Fibroblast of skin of scalp (primary cell): ENCODE results near the gene CUX1.
"Not testable (repeated sequence)": the region's sequence is repeated elsewhere in the genome, so short reads cannot be mapped to it uniquely, and the experiment has no call there.

Source experiments
- DNase-seq: peaks from one replicate; pipeline ENCODE4 v3.0.0-alpha.2; 2013

CUX1 gene

DNA sequence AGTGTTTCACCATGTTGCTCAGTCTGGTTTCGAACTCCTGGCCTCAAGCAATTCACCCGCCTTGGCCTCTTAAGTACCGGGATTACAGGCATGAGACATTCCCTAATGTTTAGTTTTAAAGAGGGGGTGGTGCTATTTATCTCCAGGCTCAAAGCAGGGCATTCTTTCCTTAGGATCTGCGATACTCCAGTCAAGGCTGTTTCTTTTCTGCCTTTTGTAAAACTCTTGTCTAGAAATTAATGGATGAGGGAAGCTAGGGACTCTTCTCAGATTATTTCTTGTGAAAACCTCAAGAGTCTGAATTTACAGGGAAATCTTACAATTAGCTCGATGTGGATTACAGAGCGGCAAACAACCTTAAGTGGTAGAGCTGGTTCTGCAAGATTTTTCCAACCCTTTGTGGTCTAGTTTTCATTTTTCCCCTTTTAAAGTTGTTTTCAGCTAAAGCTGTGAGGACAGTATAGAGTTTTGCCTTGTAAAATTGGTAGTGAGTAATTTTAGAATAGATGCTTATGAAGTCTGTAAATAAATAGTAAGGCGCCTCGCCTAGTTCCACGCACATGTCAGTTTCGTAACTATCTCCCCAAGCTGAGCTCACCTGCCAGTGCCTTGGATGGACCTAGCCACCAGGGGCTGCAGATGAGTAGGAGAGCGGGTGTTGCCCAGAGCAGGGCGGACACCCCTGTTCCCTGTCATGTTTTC, 53.1 kb downstream of the CUX1 start:
- no peak for DNase-seq

DNA sequence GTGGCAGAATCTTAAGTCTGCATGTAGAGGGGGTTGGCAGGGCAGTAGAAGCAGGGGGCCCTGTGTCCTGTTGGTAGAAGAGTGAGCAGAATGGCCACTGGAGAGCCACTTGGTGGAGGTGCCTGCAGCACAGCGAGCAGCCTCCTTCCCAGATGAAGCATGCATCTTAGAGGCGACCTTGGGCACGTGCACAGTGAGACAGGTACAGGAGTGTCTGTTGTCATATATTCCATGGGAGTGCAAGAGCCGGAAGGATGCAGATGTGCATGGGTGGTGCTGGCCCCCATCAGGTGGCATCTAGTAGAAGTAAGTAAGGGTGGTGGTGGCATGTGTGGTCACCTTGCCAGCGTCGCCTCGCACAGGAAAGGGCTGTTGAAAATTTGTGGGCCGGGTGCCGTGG, 53.9 kb downstream of the CUX1 start:
- no peak for DNase-seq

DNA sequence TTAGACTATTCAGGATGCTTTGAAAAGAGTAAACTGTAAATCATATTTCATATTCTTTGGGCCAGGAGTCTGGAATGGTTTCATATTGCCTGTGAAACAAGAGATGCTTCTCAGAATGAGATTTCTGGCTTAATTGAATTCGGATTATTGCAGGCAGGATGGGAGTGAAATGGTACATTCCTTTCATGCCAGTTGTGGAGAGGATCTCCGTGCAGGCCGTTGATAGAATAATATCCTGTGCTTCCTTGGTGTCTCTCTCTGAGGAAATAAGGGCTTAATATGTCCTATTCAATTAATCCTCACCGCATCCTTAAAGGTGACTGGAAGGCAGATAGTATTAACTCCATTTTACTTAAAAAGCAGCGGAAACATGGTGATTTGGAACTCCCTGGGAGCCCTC, 56.6 kb downstream of the CUX1 start:
- peak; percentile 72 for DNase-seq

DNA sequence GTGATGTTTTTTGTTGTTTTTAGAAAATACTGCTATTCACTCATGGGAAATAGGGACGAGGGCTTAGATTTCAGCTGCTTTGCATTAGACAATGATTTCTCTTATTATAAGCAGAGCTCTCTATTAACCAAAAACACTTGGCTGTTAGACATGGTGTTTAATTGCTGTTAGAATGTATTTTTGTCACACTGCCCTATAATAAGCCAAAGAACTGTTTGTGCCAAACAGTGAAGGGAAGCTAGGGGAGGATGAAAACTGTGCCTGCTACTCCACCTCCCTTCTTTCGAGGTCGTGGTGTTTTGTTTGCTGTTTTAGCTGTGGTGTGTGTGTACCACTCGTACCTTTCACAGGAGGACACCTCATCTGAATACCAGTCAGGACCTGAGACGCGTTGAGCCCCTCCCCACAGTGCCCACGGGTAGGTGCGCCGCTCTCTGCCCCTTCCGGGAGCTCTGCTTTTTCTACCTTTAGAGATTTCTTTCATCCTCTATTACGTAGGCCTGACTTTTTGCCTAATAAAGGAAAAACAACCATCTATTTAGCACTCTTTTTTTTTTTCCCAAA, 57.9 kb downstream of the CUX1 start:
- no peak for DNase-seq

DNA sequence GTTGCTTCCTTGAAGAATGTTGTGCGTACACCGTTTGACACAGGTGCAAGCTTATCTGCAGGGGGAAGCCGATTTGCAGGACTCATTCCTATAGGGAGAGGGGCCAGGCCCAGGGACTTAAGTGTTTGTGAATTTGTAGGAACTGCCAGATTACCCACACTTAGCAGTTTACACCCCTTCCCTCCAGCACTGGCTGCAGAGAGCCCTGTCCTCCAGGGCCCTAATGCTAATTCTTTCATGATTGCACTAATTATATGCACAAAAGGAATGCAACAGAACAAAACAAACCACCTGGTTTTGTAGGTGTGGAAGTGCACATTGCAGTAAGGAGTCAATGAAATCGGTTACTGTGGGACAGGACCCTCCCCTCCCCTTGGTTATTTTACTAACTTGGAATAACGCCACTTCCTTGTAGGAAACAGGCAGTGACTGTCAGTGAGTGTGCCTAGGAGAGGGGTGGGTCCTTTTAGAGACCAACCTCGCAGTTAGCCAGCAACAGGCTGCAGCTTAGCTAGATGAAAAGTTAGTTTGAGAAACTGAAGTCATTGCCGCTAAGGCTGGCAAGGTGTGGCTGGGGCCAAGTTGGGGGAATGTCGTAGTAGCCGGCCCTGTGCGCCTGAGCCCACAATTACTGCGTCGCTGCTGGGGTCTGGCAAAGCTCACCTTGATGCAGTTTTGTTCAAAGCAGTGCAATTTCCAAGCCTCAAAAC, 60.6 kb downstream of the CUX1 start:
- DNase-seq: no peak

DNA sequence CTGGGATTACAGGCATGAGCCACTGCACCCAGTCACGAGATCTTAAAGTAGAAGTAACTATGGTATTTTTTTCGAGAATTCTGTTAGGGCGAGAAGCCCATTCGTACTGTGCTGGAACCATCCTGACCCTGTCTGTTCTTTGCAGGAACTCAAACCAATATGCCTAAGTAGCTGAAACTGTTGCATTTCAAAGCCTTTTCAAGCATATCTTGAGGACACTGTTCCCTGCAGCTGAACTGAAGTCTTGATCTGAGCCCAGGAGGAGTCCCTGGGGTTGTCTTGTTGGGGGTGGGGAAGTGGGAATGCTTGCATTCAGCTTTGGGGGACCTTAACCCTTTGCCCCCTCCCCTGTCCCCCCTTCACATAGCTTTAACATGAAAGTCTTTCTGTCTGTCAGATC, 61.5 kb downstream of the CUX1 start:
- no peak for DNase-seq

DNA sequence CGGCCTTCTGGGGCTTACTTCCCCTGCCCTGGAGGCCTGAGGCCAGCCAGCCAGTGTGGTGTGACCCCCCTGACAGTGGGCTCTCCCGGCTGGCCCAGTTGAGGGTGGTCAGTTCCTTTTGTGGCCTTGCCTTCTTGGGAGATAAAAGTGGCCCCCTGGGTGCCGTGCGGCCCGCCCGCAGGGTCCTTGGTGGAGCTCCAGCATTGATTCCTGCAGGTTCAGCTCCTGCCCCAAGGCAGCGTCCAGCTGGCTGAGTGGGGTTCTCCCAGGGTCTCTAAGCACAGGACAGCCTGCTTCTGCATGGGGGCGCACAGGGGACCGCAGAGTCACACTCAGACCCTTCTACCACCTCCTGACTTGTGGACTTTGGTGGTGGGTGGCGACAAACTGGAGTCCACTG, 62.1 kb downstream of the CUX1 start:
- DNase-seq: no peak

DNA sequence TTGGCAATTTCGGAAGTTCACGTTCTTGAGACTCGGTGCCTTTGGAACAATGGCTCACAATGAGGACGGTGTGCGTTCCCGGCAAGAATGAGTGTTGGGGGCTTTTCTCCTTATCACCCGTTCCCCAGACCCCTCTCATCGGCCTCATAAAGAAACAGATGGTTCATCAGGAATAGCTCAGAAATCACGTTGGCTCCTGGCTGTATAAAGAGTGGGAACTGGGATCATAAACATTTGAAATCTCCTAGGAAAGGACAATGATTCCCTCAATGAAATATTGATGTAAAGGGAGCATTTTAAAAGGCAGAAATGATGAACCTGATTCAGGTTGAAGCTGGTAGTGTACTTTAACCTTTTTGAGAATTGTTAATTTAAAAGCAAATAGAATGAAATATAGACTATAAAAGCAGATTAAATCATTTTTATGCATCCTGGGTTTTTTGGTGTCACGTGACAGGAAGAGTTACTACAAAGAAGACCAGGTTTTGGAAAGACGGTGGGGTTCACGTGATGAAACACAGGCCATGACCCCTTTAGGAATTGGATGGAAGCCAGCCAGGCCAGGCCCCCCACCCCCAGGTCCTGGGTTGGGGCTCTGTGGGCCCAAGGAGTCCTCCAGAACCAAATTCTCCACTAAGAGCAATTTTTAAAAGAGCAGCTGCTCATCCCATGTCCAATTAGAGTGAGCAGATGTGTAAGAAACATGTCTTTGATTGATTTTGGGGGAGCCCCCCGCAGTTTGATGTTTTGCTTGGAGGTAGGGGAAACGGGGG, 63.0 kb downstream of the CUX1 start:
- DNase-seq: no peak

DNA sequence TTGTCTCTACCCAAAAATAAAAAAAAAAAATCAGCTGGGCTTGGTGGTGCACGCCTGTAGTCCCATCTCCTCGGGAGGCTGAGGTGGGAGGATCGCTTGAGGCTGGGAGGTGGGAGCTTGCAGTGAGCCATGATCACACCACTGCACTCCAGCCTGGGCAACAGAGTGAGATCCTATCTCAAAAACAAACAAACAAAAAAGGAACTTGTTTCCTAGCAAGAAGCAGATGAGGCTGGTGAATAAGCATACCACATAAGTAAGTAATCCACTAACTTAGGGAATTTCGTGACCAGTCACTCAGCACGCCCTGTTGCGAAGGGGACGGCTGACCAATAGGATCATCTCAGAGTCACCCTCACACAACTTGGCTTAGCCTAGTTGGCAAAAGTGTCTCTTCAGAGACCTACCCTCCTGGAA, 64.6 kb downstream of the CUX1 start:
- peak; percentile 91 for DNase-seq

DNA sequence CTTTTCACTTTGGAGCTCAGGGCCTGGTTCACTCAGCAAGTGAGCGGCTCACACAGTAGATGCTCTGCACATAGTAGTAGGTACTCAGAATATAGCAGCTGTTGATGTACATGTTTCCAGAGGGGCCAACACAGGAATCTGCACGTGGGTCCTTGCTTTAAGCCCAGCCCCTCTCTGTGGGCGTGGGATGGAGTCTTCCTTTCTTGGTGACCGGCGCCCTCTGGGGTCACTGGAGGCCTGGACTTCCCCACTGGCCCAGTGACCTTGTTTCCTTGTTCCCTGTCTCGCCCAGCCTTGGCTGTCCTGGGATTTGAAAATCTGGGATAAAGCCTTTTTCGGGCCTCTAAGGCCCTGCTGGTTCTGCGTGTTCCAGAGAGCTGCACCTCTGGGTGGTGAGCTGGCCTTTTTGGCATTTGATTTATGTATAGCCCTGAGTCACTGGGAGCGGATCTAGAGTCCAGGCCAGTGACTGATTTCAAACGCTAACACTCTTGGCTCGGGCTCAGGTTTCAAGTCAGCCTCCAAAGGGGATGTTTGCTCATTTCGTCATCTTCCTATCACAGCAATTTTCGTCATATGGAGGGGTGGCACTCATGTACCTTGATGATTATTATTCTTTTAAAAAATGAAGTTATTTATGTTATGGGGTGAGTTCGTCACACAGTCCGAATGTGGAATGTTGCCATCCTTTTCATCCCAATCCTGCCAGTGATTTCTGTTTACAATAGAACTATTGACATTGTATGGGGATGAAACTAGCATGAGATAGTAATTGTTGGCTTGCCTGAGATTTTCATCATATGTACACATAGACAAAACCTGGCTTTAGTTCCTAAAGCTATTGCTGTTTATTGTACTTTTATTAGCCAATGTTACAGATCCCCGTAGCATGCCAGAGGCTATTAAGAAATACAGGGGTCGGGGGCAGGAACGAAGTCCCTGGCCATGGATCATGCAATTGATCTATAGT, 65.5 kb downstream of the CUX1 start:
- DNase-seq: peak; percentile 99

DNA sequence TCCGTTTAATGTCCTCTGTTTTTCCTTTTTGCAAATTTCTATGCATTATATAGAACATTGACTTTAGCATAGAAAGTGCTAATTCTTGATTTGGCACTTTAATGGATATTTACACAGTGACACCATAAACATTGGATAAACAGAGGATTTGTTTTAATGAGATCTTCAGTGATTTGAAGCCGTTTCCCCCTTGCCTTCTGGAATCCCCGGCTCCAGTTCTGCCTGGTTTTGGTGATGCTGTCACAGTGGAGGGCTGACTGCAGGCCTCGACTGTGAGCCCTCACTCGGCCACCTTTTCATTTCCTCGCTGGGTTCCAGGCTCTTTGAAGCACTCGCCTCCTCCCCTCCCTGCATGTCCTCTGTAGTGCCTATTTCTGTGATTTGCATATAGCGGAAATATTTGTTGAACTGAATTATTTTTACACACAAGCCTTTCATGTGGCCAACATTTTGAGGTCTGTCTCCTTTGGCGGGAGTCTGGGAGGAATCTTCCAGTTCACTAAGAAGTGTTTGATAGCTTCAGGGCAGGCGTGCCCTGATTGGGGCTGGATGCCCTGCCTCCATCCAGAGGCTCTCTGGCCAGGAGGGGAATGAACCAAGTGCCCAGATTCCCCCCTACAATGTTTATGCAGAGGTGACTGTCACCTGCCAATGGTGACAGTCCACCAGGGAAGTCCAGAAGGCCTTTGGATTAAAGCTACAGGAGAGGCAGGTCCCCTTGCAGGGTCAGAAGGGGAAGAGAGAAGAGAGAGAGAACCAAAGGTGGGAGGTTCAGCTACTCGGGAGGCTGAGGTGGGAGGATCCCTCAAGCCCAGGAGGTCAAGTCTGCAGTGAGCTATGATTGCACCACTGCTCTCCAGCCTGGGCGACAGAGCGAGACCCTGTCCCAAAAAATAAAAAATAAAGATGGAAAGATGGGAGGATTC, 67.5 kb downstream of the CUX1 start:
- no peak for DNase-seq

DNA sequence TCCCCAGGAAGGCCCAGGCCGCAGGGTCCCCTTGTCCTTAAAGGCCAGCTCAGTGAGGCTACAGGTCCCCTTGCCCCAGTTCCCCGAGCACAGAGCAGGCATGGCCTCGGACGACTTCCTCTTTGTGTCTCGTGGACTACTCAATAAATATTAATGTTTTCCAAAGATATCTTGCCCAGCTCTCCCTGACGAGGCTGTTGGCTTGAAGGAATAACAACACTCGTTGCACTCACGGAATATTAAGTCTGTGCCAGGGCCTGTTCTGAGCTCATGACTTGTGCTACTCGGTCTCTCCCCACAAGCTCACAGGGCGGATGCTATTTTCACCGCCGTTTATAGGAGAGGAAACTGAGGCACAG, 68.2 kb downstream of the CUX1 start:
- no peak for DNase-seq

DNA sequence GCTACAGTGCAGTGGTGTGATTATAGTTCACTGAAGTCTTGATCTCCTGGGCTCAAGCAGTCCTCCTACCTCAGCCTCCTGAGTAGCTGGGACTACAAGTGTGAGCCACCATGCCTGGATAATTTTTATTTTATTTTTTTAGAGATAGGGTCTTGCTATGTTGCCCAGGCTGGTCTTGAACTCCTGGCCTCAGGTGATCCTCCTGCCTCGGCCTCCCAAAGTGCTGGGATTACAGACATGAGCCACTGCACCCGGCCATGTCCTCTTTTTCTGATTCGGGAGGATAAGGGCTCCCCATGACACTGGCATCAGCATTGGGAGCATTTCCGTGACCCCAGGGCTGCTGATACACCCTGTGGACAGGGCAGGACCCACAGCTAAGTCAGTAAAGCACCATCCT, 69.9 kb downstream of the CUX1 start:
- DNase-seq: not testable (repeated sequence)

DNA sequence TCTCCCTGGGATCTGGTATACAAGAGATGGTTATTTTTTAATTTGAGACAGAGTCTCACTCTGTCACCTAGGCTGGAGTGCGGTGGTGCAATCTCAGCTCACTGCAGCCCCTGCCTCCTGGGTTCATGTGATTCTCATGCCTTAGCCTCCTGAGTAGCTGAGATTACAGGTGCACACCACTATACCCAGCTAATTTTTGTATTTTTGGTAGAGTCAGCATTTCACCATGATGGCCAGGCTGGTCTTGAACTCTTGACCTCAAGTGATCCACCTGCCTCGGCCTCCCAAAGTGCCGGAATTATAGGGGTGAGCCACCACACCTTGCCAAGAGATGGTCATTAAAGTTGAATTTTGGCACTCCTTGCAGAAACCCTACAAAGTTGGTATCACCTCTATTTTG, 71.1 kb downstream of the CUX1 start:
- DNase-seq: not testable (repeated sequence)

DNA sequence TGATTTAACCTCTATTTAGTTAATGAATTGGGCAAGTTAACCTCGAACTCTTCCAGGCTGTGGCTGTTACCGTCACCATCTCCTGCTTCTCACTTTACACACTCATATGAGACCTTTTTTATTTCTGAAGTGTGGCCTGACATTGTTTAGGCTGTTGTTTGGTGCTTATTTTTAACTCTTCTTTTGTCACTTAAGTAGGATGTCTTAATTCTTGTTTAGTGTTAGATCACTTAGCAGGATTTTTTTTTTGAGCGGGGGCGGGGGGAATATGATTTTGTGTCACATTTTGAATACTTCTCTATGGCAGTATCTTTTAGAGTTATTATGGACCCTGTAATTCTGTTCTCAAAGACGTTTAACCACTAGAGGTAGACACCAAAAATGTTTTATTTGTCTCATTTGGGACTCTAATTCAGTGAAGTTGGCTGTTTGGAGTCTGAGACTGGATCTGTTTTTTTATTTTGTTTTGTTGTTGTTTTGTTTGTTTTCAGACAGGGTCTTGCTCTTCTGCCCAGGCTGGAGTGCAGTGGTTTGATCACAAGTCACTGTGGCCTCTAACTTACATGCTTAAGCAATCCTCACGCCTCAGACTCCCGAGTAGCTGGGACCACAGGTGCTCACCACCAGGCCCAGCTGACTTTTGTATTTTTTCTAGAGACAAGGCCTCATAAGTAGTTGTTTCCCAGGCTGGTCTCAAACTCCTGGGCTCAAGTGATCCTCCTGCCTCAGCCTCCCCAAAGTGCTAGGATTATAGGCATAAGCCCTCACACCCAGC, 73.5 kb downstream of the CUX1 start:
- DNase-seq: no peak

DNA sequence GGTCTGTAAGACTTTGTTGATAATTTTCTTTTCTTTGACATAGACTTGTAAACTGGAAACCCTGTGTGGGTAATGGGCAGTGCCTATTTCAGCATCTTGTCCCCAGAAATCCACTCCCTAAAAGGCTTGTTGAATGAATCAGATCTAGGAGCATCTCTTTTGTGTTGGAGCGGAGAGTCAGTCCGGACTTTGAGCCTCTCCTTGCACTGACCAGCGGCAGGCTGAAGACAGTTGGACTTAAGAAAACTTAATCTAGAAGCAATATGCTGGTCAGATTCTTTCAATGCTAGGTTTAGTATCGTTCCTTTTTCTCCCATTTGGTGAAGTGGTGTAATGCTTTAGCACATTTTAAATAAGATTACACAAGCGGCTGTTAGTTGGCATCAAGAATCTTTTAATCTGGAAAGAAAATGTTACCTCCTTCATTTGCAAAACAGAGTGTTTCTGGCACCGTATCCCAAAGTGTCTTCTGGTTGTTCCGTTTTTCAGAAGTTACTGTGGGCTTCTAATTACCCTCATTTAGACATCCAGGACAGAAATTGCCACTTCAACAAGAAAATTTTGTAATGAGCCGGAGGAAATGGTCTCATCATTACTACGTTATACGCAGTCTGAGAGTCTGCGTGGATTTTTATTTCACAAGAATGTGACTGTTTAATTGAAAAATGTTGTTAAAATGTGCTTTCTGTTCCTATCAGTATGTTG, 74.7 kb downstream of the CUX1 start:
- DNase-seq: no peak

DNA sequence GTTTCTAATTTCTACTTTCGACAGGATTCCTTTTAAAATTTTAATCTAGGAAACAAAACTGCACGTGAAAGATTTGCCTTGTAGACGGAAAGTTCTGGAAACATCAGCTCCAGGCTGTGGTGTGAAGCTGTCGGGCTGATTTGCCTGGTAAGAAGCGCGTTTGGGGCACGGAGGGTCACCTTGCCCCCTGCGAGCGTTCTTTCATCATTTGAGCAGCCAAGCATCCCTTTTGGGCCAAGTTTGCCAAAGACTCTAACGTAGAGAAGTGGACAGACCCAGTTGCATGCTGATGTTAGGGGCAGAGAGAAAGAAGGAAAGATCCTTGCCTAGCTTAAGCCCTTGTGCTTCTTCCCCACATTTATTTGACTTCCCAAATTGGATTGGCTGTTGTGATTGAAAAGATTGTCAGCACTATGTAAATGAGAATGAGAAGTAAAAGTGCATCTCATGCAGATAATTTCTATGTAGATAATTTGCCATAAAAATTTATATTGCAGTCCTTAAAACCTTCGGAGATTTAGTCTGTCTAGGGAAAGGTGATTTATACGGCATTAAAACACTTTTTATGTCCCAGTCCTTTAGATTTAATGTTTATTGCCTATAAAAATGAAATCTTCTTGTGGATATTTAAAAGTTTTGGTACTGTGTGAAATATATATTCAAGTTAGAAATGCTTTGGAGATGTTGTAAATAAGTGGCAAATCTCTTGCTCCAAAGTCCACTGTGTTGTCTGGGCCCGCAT, 76.1 kb downstream of the CUX1 start:
- no peak for DNase-seq

DNA sequence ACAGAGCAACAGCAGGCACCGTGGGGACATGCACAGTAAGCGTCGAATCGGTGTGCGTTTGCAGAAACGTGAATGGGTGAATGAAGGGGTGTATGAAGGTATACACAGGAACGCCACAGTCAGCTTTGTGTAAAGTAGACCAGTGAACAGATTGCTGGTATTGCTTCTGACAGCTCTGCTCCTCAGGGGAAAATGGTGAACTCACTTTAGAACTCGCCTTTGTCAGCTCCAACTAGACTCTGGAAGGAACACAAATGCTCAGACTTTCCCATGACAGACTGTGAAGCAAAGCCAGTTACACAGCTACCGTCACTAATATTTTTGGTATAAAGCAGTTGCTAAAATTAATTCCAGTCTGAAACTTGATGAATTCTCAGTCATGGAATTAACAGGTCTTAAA, 78.9 kb downstream of the CUX1 start:
- no peak for DNase-seq

DNA sequence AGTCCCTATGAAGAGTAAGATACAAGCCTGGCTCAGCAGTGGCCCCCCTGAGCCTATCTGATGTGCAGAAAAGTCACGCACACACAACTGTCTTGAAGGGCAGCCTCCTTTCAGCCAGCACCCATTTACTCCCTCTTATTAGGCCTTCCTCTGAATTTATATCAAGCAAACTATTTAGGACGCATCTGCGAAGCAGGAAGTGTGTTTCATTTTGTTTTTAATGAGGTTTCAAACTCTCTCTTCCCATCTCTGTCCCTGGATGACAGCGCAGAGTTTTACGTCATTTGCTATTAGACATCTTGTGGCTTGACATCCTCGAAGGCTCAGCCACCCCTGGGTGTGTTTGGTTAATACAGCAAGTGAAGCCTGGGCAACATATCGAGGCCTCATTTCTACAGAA, 79.5 kb downstream of the CUX1 start:
- no peak for DNase-seq
